Liver (tissue), 9 donors: ENCODE measurements around the gene SHISA4. TPM values are rescaled to one million over a fixed set of nuclear protein-coding genes. Genes with fewer than 3 reads are reported as not detected.

ENCODE experiments used
- DNase-seq: peaks from one replicate; pipeline ENCODE4 v3.0.0-alpha.2; 2017; ENCODE audit warnings: low spot score
- H3K27ac ChIP-seq, 2 donors: one replicate each; pipeline ENCODE4 v1.7.0; 2013; ENCODE audit warnings: inconsistent platforms in 2 of 2, low read length in 2 of 2, control low read depth in 1 of 2, low read depth in 1 of 2, mild to moderate bottlenecking in 1 of 2
- H3K27me3 ChIP-seq, 4 donors: one replicate each; pipeline versions ENCODE4 v1.6.1 to v1.7.0; 2013; ENCODE audit warnings: low read length in 3 of 4, inconsistent platforms in 1 of 4, mild to moderate bottlenecking in 1 of 4, moderate library complexity in 1 of 4; ENCODE audit not compliant: control insufficient read depth in 4 of 4, insufficient read depth in 4 of 4
- H3K36me3 ChIP-seq, 4 donors: one replicate each; pipeline versions ENCODE4 v1.6.1 to v1.7.0; 2013; ENCODE audit warnings: low read length in 3 of 4, mild to moderate bottlenecking in 3 of 4, low read depth in 1 of 4, moderate library complexity in 1 of 4; ENCODE audit not compliant: control insufficient read depth in 4 of 4, insufficient read depth in 3 of 4
- H3K4me1 ChIP-seq, 4 donors: one replicate each; pipeline versions ENCODE4 v1.6.1 to v1.7.0; 2013; ENCODE audit warnings: low read length in 3 of 4, mild to moderate bottlenecking in 3 of 4, moderate library complexity in 1 of 4; ENCODE audit not compliant: control insufficient read depth in 4 of 4, insufficient read depth in 4 of 4
- H3K4me3 ChIP-seq, 3 donors: one replicate each; pipeline versions ENCODE4 v1.6.1 to v1.7.0; 2013; ENCODE audit warnings: low read length in 3 of 3, control low read depth in 1 of 3, low read depth in 1 of 3, mild to moderate bottlenecking in 1 of 3
- H3K9ac ChIP-seq, 2 donors: one replicate each; pipeline ENCODE4 v1.7.0; 2013; ENCODE audit warnings: low read length in 2 of 2, mild to moderate bottlenecking in 2 of 2, moderate library complexity in 2 of 2, control low read depth in 1 of 2, low read depth in 1 of 2
- H3K9me3 ChIP-seq, 4 donors: one replicate each; pipeline versions ENCODE4 v1.6.1 to v1.7.0; 2013; ENCODE audit warnings: low read length in 3 of 4; ENCODE audit not compliant: control insufficient read depth in 4 of 4
- EGR1 ChIP-seq, 2 donors: IDR thresholded peaks; 2 replicates each; pipeline ENCODE4 v1.6.1; 2016 to 2018; ENCODE audit warnings: antibody characterized with exemption in 2 of 2, low read depth in 2 of 2
- FOXA1 ChIP-seq: IDR thresholded peaks from 2 replicates; pipeline ENCODE4 v1.6.1; 2016; ENCODE audit warnings: antibody characterized with exemption
- FOXA2 ChIP-seq: IDR thresholded peaks from 2 replicates; pipeline ENCODE4 v1.6.1; 2016; ENCODE audit warnings: antibody characterized with exemption
- GABPA ChIP-seq, 2 donors: IDR thresholded peaks in 1 of 2; conservative IDR thresholded peaks in 1 of 2; 2 replicates each; pipeline ENCODE4 v1.6.1; 2016; ENCODE audit warnings: antibody characterized with exemption in 2 of 2, mild to moderate bottlenecking in 1 of 2, moderate library complexity in 1 of 2
- HNF4A ChIP-seq, 2 donors: conservative IDR thresholded peaks; 2 replicates each; pipeline ENCODE4 v1.6.1; 2016; ENCODE audit warnings: antibody characterized with exemption in 2 of 2, mild to moderate bottlenecking in 2 of 2
- HNF4G ChIP-seq: IDR thresholded peaks from 2 replicates; pipeline ENCODE4 v1.6.1; 2016; ENCODE audit warnings: antibody characterized with exemption
- JUND ChIP-seq, 2 donors: IDR thresholded peaks; 2 replicates each; pipeline ENCODE4 v1.6.1; 2016; ENCODE audit warnings: antibody characterized with exemption in 2 of 2
- NR2F2 ChIP-seq: IDR thresholded peaks from 2 replicates; pipeline ENCODE4 v1.6.1; 2016; ENCODE audit warnings: antibody characterized with exemption
- RAD21 ChIP-seq, 2 donors: IDR thresholded peaks; 2 replicates each; pipeline ENCODE4 v1.6.1; 2016; ENCODE audit warnings: antibody characterized with exemption in 2 of 2, mild to moderate bottlenecking in 2 of 2
- RXRA ChIP-seq, 2 donors: IDR thresholded peaks; 2 replicates each; pipeline ENCODE4 v1.6.1; 2017 to 2018; ENCODE audit warnings: antibody characterized with exemption in 2 of 2, mild to moderate bottlenecking in 1 of 2
- SP1 ChIP-seq: IDR thresholded peaks from 2 replicates; pipeline ENCODE4 v1.6.1; 2018; ENCODE audit warnings: antibody characterized with exemption, mild to moderate bottlenecking
- TAF1 ChIP-seq: conservative IDR thresholded peaks from 2 replicates; pipeline ENCODE4 v1.6.1; 2016; ENCODE audit warnings: antibody characterized with exemption, mild to moderate bottlenecking
- YY1 ChIP-seq: IDR thresholded peaks from 2 replicates; pipeline ENCODE4 v1.6.1; 2016; ENCODE audit warnings: antibody characterized with exemption, mild to moderate bottlenecking
- WGBS: extraction: QIAGEN DNeasy Blood & Tissue Kit; methylation state at CpG from one replicate; pipeline ENCODE4 v1.1.7; 2013; 5-methylcytosine and 5-hydroxymethylcytosine counted together
- polyA plus RNA-seq, 2 donors: library from polyadenylated mRNA; stranded (reverse) in 1 of 2; unstranded in 1 of 2; fragments of 200-250 nt in 1 of 2; fragments of >200 nt in 1 of 2; fragmentation: Nextera tagmentation in 1 of 2; extraction: Ambion mirVana in 1 of 2; gene quantifications; one replicate each; pipeline versions ENCODE4 v1.2.1 to v1.2.3, GENCODE V29; 2013 to 2015
- total RNA-seq, 2 donors: library from RNA; depleted of rRNA; stranded (reverse); fragments of >200 nt; gene quantifications; one replicate each; pipeline ENCODE4 v1.2.3, GENCODE V29; 2014
- TF ChIP-seq, protein P1 (sequence below): fragments of 150-350 bp; IDR thresholded peaks from 2 replicates; pipeline ENCODE4 v1.5.1; 2017; ENCODE audit warnings: improper control_type of control experiment, low read depth, low read length; ENCODE audit not compliant: missing input control
- TF ChIP-seq, protein P2 (sequence below): IDR thresholded peaks from 2 replicates; pipeline ENCODE4 v1.6.1; 2016; ENCODE audit warnings: antibody characterized with exemption
- TF ChIP-seq, protein P3 (sequence below): IDR thresholded peaks from 2 replicates; pipeline ENCODE4 v1.6.1; 2016; ENCODE audit warnings: antibody characterized with exemption
- TF ChIP-seq, protein P4 (sequence below): IDR thresholded peaks from 2 replicates; pipeline ENCODE4 v1.6.1; 2016; ENCODE audit warnings: antibody characterized with exemption, mild to moderate bottlenecking
- TF ChIP-seq, protein P5 (sequence below): IDR thresholded peaks from 2 replicates; pipeline ENCODE4 v1.6.1; 2016; ENCODE audit warnings: antibody characterized with exemption
- donor health status: healthy.
- donor health status: healthy.
- donor health status: healthy.
- donor health status: healthy.
- donor health status: healthy.

The SHISA4 gene
- total and polyA plus RNA-seq, 4 donors, result 0.47 to 4.1 (median 2.1) TPM

DNA sequence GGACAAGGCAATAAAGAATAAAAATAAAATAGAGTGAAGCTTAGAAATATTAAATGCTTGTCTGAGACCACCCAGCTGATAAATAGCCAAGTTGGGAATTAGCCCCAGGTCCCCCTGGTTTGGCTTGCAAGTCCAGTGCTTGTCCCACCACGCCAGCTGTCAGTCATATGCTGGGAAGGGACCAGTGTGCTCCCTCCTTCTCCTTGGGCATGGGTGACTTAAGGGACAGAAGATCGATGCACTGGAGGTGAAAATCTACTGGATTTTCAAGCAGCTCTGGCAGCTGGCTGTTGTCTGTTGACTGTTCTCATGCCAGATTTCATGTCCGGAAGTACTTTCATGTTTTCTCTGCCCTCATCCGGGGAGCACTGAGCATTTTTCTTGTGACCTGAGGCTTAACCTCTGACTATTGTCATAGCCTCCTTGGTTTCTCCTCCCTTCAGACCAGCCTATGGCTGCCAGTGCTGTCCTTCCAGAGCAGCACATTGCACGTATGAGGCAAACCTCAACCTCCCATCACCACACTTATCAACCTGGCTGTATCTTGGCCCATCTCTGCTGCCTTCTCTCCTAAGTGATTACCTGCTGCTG, 45.2 kb downstream of the SHISA4 start:
- Histone ChIP-seq H3K4me3 (no peak overlapping the region), H3K9me3 (no peaks in the 10 kb centered on the region), H3K36me3 (no peaks in the 10 kb centered on the region), H3K27ac (no peak overlapping the region), H3K9ac (no peak overlapping the region), H3K27me3 (no peaks in the 10 kb centered on the region), H3K4me1 (no peaks in the 10 kb centered on the region)
- TF ChIP-seq, protein P1, sequence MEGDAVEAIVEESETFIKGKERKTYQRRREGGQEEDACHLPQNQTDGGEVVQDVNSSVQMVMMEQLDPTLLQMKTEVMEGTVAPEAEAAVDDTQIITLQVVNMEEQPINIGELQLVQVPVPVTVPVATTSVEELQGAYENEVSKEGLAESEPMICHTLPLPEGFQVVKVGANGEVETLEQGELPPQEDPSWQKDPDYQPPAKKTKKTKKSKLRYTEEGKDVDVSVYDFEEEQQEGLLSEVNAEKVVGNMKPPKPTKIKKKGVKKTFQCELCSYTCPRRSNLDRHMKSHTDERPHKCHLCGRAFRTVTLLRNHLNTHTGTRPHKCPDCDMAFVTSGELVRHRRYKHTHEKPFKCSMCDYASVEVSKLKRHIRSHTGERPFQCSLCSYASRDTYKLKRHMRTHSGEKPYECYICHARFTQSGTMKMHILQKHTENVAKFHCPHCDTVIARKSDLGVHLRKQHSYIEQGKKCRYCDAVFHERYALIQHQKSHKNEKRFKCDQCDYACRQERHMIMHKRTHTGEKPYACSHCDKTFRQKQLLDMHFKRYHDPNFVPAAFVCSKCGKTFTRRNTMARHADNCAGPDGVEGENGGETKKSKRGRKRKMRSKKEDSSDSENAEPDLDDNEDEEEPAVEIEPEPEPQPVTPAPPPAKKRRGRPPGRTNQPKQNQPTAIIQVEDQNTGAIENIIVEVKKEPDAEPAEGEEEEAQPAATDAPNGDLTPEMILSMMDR, result no peak
- TF ChIP-seq, protein P2, sequence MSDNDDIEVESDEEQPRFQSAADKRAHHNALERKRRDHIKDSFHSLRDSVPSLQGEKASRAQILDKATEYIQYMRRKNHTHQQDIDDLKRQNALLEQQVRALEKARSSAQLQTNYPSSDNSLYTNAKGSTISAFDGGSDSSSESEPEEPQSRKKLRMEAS, result no peak
- no peak for TF ChIP-seq FOXA2
- WGBS, result 49% methylated on average over 5 of the region's 5 CpGs
- no peak for DNase-seq

DNA sequence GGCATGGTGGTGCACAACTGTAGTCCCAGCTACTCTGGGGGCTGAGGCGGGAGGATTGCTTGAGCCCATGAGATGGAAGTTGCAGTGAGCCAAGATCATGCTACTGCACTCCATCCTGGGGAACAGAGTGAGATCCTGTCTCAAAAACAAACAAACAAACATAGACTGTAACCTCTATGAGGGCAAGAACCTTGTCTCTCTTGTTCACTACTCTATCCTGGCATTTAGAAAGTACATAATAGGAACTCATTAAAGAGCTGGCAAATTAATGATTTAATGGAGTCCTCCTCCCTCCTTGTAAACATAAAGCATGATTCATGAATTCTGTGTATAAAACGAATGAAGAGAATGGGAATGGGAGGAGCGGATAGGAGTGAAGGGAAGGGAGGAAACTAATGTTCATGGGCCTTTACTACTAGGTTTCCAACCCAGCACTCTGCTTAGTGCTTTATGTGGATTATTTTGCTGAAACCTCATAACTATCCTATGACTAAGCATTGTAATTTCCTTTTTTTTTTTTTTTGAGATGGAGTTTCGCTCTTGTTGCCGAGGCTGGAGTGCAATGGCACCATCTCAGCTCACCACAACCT, 49.0 kb downstream of the SHISA4 start:
- Histone ChIP-seq H3K9me3 (no peaks in the 10 kb centered on the region), H3K36me3 (no peaks in the 10 kb centered on the region), H3K27me3 (no peaks in the 10 kb centered on the region), H3K4me3 (no peak overlapping the region), H3K9ac (no peak overlapping the region), H3K4me1 (no peaks in the 10 kb centered on the region), H3K27ac (no peak overlapping the region)
- 81% methylated on average over 5 of the region's 5 CpGs for WGBS
- TF ChIP-seq YY1, result no peak
- no peak for TF ChIP-seq NR2F2
- no peak for TF ChIP-seq HNF4A (conservative IDR thresholded peaks at IDR 0.05)
- TF ChIP-seq, protein P1, result no peak
- TF ChIP-seq HNF4G, result no peak
- TF ChIP-seq FOXA2, result no peak
- no peak for TF ChIP-seq TAF1
- TF ChIP-seq RXRA (IDR thresholded peaks at IDR 0.05), result no peak
- TF ChIP-seq SP1, result no peak
- no peak for TF ChIP-seq RAD21 (IDR thresholded peaks at IDR 0.05)
- TF ChIP-seq, protein P3, sequence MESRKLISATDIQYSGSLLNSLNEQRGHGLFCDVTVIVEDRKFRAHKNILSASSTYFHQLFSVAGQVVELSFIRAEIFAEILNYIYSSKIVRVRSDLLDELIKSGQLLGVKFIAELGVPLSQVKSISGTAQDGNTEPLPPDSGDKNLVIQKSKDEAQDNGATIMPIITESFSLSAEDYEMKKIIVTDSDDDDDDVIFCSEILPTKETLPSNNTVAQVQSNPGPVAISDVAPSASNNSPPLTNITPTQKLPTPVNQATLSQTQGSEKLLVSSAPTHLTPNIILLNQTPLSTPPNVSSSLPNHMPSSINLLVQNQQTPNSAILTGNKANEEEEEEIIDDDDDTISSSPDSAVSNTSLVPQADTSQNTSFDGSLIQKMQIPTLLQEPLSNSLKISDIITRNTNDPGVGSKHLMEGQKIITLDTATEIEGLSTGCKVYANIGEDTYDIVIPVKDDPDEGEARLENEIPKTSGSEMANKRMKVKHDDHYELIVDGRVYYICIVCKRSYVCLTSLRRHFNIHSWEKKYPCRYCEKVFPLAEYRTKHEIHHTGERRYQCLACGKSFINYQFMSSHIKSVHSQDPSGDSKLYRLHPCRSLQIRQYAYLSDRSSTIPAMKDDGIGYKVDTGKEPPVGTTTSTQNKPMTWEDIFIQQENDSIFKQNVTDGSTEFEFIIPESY, result no peak
- TF ChIP-seq FOXA1, result no peak
- TF ChIP-seq, protein P4, sequence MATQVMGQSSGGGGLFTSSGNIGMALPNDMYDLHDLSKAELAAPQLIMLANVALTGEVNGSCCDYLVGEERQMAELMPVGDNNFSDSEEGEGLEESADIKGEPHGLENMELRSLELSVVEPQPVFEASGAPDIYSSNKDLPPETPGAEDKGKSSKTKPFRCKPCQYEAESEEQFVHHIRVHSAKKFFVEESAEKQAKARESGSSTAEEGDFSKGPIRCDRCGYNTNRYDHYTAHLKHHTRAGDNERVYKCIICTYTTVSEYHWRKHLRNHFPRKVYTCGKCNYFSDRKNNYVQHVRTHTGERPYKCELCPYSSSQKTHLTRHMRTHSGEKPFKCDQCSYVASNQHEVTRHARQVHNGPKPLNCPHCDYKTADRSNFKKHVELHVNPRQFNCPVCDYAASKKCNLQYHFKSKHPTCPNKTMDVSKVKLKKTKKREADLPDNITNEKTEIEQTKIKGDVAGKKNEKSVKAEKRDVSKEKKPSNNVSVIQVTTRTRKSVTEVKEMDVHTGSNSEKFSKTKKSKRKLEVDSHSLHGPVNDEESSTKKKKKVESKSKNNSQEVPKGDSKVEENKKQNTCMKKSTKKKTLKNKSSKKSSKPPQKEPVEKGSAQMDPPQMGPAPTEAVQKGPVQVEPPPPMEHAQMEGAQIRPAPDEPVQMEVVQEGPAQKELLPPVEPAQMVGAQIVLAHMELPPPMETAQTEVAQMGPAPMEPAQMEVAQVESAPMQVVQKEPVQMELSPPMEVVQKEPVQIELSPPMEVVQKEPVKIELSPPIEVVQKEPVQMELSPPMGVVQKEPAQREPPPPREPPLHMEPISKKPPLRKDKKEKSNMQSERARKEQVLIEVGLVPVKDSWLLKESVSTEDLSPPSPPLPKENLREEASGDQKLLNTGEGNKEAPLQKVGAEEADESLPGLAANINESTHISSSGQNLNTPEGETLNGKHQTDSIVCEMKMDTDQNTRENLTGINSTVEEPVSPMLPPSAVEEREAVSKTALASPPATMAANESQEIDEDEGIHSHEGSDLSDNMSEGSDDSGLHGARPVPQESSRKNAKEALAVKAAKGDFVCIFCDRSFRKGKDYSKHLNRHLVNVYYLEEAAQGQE, result no peak
- no peak for TF ChIP-seq EGR1 (IDR thresholded peaks at IDR 0.05; ENCODE audit: low read depth in 2 of 2)
- TF ChIP-seq, protein P2, result no peak
- TF ChIP-seq GABPA (IDR thresholded peaks at IDR 0.05 in 1 of 2, conservative IDR thresholded peaks at IDR 0.05 in 1 of 2), result no peak
- TF ChIP-seq JUND (IDR thresholded peaks at IDR 0.05), result no peak
- TF ChIP-seq, protein P5, sequence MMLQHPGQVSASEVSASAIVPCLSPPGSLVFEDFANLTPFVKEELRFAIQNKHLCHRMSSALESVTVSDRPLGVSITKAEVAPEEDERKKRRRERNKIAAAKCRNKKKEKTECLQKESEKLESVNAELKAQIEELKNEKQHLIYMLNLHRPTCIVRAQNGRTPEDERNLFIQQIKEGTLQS, result no peak
- DNase-seq, result no peak
